Lung (tissue), 12 donors: ENCODE results near the gene NAGPA. TPM values are rescaled to one million over a fixed set of nuclear protein-coding genes. Genes with fewer than 3 reads are reported as not detected.

Source experiments
- ATAC-seq: fragments of 200-7000 bp; cut with Tn5 transposase; one replicate; pipeline ENCODE4 v1.9.1; 2020; ENCODE audit warnings: moderate number of reproducible peaks; ENCODE audit not compliant: insufficient read depth, low FRiP score
- DNase-seq, 3 donors: peaks; one replicate each; pipeline ENCODE4 v3.0.0-alpha.2; 2013 to 2017
- H3K27ac ChIP-seq, 2 donors: one replicate each; pipeline ENCODE4 v1.5.1; 2013; ENCODE audit warnings: mild to moderate bottlenecking in 2 of 2, moderate library complexity in 2 of 2, control low read depth in 1 of 2, inconsistent platforms in 1 of 2, low read depth in 1 of 2, low read length in 1 of 2
- H3K27me3 ChIP-seq, 3 donors: one replicate each; pipeline ENCODE4 v1.5.1; 2013; ENCODE audit warnings: low read length in 2 of 3; ENCODE audit not compliant: control insufficient read depth in 3 of 3, insufficient read depth in 3 of 3
- H3K36me3 ChIP-seq, 4 donors: one replicate each; pipeline ENCODE4 v1.5.1; 2013; ENCODE audit warnings: low read length in 4 of 4, mild to moderate bottlenecking in 1 of 4, moderate library complexity in 1 of 4; ENCODE audit not compliant: control insufficient read depth in 4 of 4, insufficient read depth in 4 of 4
- H3K4me1 ChIP-seq, 5 donors: one replicate each; pipeline ENCODE4 v1.5.1; 2013; ENCODE audit warnings: low read length in 5 of 5, mild to moderate bottlenecking in 2 of 5, moderate library complexity in 1 of 5; ENCODE audit not compliant: control insufficient read depth in 5 of 5, insufficient read depth in 5 of 5
- H3K4me3 ChIP-seq: one replicate; pipeline ENCODE4 v1.5.1; 2013; ENCODE audit warnings: mild to moderate bottlenecking, control low read depth, moderate library complexity
- H3K9ac ChIP-seq, 2 donors: one replicate each; pipeline ENCODE4 v1.5.1; 2013; ENCODE audit warnings: low read length in 2 of 2, control low read depth in 1 of 2; ENCODE audit not compliant: insufficient read depth in 1 of 2
- H3K9me3 ChIP-seq, 4 donors: one replicate each; pipeline ENCODE4 v1.5.1; 2013; ENCODE audit warnings: low read length in 3 of 4, mild to moderate bottlenecking in 1 of 4, moderate library complexity in 1 of 4; ENCODE audit not compliant: control insufficient read depth in 4 of 4, insufficient read depth in 3 of 4
- WGBS, 2 donors: extraction: QIAGEN DNeasy Blood & Tissue Kit; methylation state at CpG; one replicate each; pipeline ENCODE4 v1.1.7; 2013; 5-methylcytosine and 5-hydroxymethylcytosine counted together
- polyA plus RNA-seq, 2 donors: library from polyadenylated mRNA; stranded (reverse); fragments of 200-250 nt; gene quantifications; one replicate each; pipeline ENCODE4 v1.2.1, GENCODE V29; 2013
- total RNA-seq, 2 donors: library from RNA; depleted of rRNA in 1 of 2; stranded (reverse); fragments of >200 nt in 1 of 2; gene quantifications; one replicate each; pipeline ENCODE4 v1.2.1, GENCODE V29; 2014 to 2021
- TF ChIP-seq, protein P1 (sequence below): IDR thresholded peaks from 2 replicates; pipeline ENCODE4 v1.5.1; 2012; ENCODE audit warnings: mild to moderate bottlenecking; ENCODE audit errors: control extremely low read depth, extremely low read depth
- donor health status: control.
- donor health status: control.
- donor health status: Bipolar disorder and iron deficiency.
- donor health status: healthy.
- donor health status: DM: yes; HTN: yes; CAD: no.

NAGPA gene
- total and polyA plus RNA-seq, 4 donors, result 7.8 to 20.3 (median 12.5) TPM

DNA sequence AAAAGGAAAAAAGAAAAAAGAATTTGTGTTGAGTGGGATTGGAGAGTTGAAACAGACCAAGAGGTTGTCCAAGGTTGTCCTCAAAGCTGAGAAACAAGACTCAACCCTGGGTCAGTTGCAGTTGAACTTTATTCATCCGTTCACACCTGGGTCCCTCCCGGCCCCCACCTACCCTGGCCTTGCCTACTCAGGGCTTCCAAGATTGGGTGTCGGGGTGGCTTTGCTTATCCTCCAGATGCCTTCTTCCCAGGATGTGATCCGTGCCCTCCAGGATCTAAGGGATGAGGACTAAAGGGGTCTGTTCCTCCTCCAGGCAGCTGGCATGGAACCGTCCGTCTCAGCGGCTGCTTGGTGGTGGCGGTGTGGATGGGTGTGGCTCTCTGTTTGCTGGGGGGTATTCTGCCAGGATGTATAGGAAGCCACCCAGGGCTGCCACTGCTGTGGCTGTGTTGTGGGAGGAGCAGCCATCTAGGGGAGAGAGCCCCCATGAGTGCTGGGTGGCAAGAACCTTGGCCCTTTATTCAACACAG is 10.3 kb upstream of the NAGPA start:
- 96 to 97% methylated on average over 8 of the region's 8 CpGs for WGBS, 2 donors
- no peak overlapping the region for H3K27ac ChIP-seq
- no peak overlapping the region for H3K9ac ChIP-seq
- TF ChIP-seq, protein P1, sequence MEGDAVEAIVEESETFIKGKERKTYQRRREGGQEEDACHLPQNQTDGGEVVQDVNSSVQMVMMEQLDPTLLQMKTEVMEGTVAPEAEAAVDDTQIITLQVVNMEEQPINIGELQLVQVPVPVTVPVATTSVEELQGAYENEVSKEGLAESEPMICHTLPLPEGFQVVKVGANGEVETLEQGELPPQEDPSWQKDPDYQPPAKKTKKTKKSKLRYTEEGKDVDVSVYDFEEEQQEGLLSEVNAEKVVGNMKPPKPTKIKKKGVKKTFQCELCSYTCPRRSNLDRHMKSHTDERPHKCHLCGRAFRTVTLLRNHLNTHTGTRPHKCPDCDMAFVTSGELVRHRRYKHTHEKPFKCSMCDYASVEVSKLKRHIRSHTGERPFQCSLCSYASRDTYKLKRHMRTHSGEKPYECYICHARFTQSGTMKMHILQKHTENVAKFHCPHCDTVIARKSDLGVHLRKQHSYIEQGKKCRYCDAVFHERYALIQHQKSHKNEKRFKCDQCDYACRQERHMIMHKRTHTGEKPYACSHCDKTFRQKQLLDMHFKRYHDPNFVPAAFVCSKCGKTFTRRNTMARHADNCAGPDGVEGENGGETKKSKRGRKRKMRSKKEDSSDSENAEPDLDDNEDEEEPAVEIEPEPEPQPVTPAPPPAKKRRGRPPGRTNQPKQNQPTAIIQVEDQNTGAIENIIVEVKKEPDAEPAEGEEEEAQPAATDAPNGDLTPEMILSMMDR, result no peak
- no peaks in the 10 kb centered on the region for H3K9me3 ChIP-seq
- H3K36me3 ChIP-seq, result peaks cover 0 to 13% (median 1%) of the 10 kb centered on the region in 4 donors
- no peak overlapping the region for H3K4me3 ChIP-seq
- peaks cover 0 to 4% (median 0%) of the 10 kb centered on the region in 5 donors for H3K4me1 ChIP-seq
- no peaks in the 10 kb centered on the region for H3K27me3 ChIP-seq
- ATAC-seq (no peak), DNase-seq (no peak)

- Histone ChIP-seq H3K27me3 (no peaks in the 10 kb centered on the region), H3K4me3 (no peak overlapping the region), H3K9ac (no peak overlapping the region), H3K4me1 (peaks cover 0 to 4% (median 0%) of the 10 kb centered on the region in 5 donors), H3K9me3 (no peaks in the 10 kb centered on the region), H3K27ac (no peak overlapping the region), H3K36me3 (peaks cover 0 to 13% (median 1%) of the 10 kb centered on the region in 4 donors)
- no peak for DNase-seq
- TF ChIP-seq, protein P1, result no peak
- WGBS, 2 donors, result 76 to 84% methylated on average over 14 of the region's 14 CpGs
- no peak for ATAC-seq
Observed at GRCh38 chr16:5042574-5043171, 8.9 kb upstream of the NAGPA start.

- Histone ChIP-seq H3K36me3 (peaks cover 0 to 9% (median 1%) of the 10 kb centered on the region in 4 donors), H3K9me3 (no peaks in the 10 kb centered on the region), H3K9ac (no peak overlapping the region), H3K4me1 (peaks cover 0 to 4% (median 0%) of the 10 kb centered on the region in 5 donors), H3K27ac (no peak overlapping the region), H3K4me3 (no peak overlapping the region), H3K27me3 (no peaks in the 10 kb centered on the region)
- no peak for DNase-seq
- TF ChIP-seq, protein P1, result no peak
- 78 to 84% methylated on average over 12 of the region's 12 CpGs for WGBS, 2 donors
- ATAC-seq, result no peak
Observed at GRCh38 chr16:5041600-5042133, 7.9 kb upstream of the NAGPA start.
